IPS-20b (cell line): ENCODE data around the gene RPH3AL.
A peak's percentile ranks its signal among the peaks of the same experiment; 100 is the strongest.

Source experiments
- H3K27ac ChIP-seq: one replicate; pipeline ENCODE4 v1.5.1; 2013; ENCODE audit warnings: low read length
- H3K27me3 ChIP-seq: 2 replicates; pipeline ENCODE4 v1.6.1; 2013; ENCODE audit warnings: mild to moderate bottlenecking, low read length, inconsistent platforms; ENCODE audit not compliant: insufficient read depth
- H3K36me3 ChIP-seq: 2 replicates; pipeline ENCODE4 v1.6.1; 2013; ENCODE audit warnings: low read depth, mild to moderate bottlenecking, inconsistent platforms, low read length, moderate library complexity; ENCODE audit not compliant: insufficient read depth
- H3K4me1 ChIP-seq: 2 replicates; pipeline ENCODE4 v1.6.1; 2013; ENCODE audit warnings: mild to moderate bottlenecking, control low read depth, inconsistent platforms, low read length, moderate library complexity; ENCODE audit not compliant: insufficient read depth
- H3K4me3 ChIP-seq: 2 replicates; pipeline ENCODE4 v1.5.1; 2013; ENCODE audit warnings: mild to moderate bottlenecking, low read length, inconsistent platforms
- H3K9ac ChIP-seq: 2 replicates; pipeline ENCODE4 v1.6.1; 2013; ENCODE audit warnings: low read depth, mild to moderate bottlenecking, inconsistent platforms, low read length, moderate library complexity
- H3K9me3 ChIP-seq: 2 replicates; pipeline ENCODE4 v1.6.1; 2013; ENCODE audit warnings: mild to moderate bottlenecking, low read depth, low read length, inconsistent platforms; ENCODE audit not compliant: insufficient read depth

Gene RPH3AL

GRCh38 chr17:386141-386876, 33.7 kb upstream of the RPH3AL start:
- Histone ChIP-seq H3K4me1 (peaks cover 28% of the 10 kb centered on the region), H3K27me3 (peaks cover 78% of the 10 kb centered on the region), H3K36me3 (no peaks in the 10 kb centered on the region), H3K9me3 (no peaks in the 10 kb centered on the region; the same call in 1 of the 2 replicates), H3K27ac (no peak overlapping the region), H3K9ac (no peak overlapping the region), H3K4me3 (peak overlapping the region; percentile 46; the same call in 1 of the 2 replicates)

- H3K9me3 ChIP-seq = no peaks in the 10 kb centered on the region; the same call in 1 of the 2 replicates
- no peak overlapping the region for H3K27ac ChIP-seq
- H3K4me3 ChIP-seq = no peak overlapping the region
- no peak overlapping the region for H3K9ac ChIP-seq
- H3K36me3 ChIP-seq = no peaks in the 10 kb centered on the region
- H3K27me3 ChIP-seq = peaks cover 78% of the 10 kb centered on the region
- peaks cover 28% of the 10 kb centered on the region for H3K4me1 ChIP-seq
Observed at GRCh38 chr17:385836-386140, 33.2 kb upstream of the RPH3AL start.

- no peak overlapping the region for H3K27ac ChIP-seq
- H3K27me3 ChIP-seq = peaks cover 76% of the 10 kb centered on the region
- H3K4me3 ChIP-seq = peak overlapping the region; percentile 59; the same call in 1 of the 2 replicates
- H3K9me3 ChIP-seq = no peaks in the 10 kb centered on the region; the same call in 1 of the 2 replicates
- H3K36me3 ChIP-seq = no peaks in the 10 kb centered on the region
- peaks cover 28% of the 10 kb centered on the region for H3K4me1 ChIP-seq
- no peak overlapping the region for H3K9ac ChIP-seq
Observed at GRCh38 chr17:385178-385835, 32.7 kb upstream of the RPH3AL start.

- Histone ChIP-seq H3K4me3 (peak overlapping the region; percentile 59; the same call in 1 of the 2 replicates), H3K27me3 (peaks cover 70% of the 10 kb centered on the region), H3K4me1 (peaks cover 28% of the 10 kb centered on the region), H3K9ac (no peak overlapping the region), H3K36me3 (no peaks in the 10 kb centered on the region), H3K27ac (no peak overlapping the region), H3K9me3 (no peaks in the 10 kb centered on the region; the same call in 1 of the 2 replicates)
Observed at GRCh38 chr17:384622-385177, 32.1 kb upstream of the RPH3AL start.

- H3K4me1 ChIP-seq = peaks cover 28% of the 10 kb centered on the region
- H3K27me3 ChIP-seq = peaks cover 69% of the 10 kb centered on the region
- H3K9ac ChIP-seq = no peak overlapping the region
- H3K36me3 ChIP-seq = no peaks in the 10 kb centered on the region
- H3K27ac ChIP-seq = no peak overlapping the region
- no peaks in the 10 kb centered on the region; the same call in 1 of the 2 replicates for H3K9me3 ChIP-seq
- no peak overlapping the region for H3K4me3 ChIP-seq
Observed at GRCh38 chr17:383771-384621, 31.4 kb upstream of the RPH3AL start.

- Histone ChIP-seq H3K27me3 (peaks cover 58% of the 10 kb centered on the region), H3K27ac (no peak overlapping the region), H3K4me3 (peak overlapping the region; percentile 35; the same call in 1 of the 2 replicates), H3K4me1 (peaks cover 28% of the 10 kb centered on the region), H3K9me3 (no peaks in the 10 kb centered on the region), H3K9ac (no peak overlapping the region), H3K36me3 (no peaks in the 10 kb centered on the region)
Observed at GRCh38 chr17:382644-383533, 30.3 kb upstream of the RPH3AL start.

- no peak overlapping the region for H3K9ac ChIP-seq
- H3K27me3 ChIP-seq = peaks cover 52% of the 10 kb centered on the region
- H3K27ac ChIP-seq = no peak overlapping the region
- H3K4me3 ChIP-seq = peak overlapping the region; percentile 35; the same call in 1 of the 2 replicates
- no peaks in the 10 kb centered on the region for H3K36me3 ChIP-seq
- no peaks in the 10 kb centered on the region for H3K9me3 ChIP-seq
- H3K4me1 ChIP-seq = peaks cover 28% of the 10 kb centered on the region
Observed at GRCh38 chr17:381941-382643, 29.5 kb upstream of the RPH3AL start.

GRCh38 chr17:381516-381915, 28.9 kb upstream of the RPH3AL start:
- Histone ChIP-seq H3K27me3 (peaks cover 47% of the 10 kb centered on the region), H3K4me1 (peaks cover 23% of the 10 kb centered on the region)

GRCh38 chr17:379531-380465, 27.2 kb upstream of the RPH3AL start:
- Histone ChIP-seq H3K9ac (no peak overlapping the region), H3K4me1 (peaks cover 20% of the 10 kb centered on the region), H3K27ac (no peak overlapping the region), H3K4me3 (no peak overlapping the region), H3K27me3 (peaks cover 35% of the 10 kb centered on the region), H3K36me3 (no peaks in the 10 kb centered on the region), H3K9me3 (no peaks in the 10 kb centered on the region)

More at GRCh38 chr17:381516-381915, 28.9 kb upstream of the RPH3AL start:
- H3K9ac ChIP-seq = no peak overlapping the region
- no peaks in the 10 kb centered on the region for H3K9me3 ChIP-seq
- H3K36me3 ChIP-seq = no peaks in the 10 kb centered on the region
- no peak overlapping the region for H3K4me3 ChIP-seq
- H3K27ac ChIP-seq = no peak overlapping the region
